ENCODE measurements around the gene NPPC.
"Not testable (repeated sequence)": the region's sequence is repeated elsewhere in the genome, so short reads cannot be mapped to it uniquely, and the experiment has no call there.

Gene NPPC

DNA sequence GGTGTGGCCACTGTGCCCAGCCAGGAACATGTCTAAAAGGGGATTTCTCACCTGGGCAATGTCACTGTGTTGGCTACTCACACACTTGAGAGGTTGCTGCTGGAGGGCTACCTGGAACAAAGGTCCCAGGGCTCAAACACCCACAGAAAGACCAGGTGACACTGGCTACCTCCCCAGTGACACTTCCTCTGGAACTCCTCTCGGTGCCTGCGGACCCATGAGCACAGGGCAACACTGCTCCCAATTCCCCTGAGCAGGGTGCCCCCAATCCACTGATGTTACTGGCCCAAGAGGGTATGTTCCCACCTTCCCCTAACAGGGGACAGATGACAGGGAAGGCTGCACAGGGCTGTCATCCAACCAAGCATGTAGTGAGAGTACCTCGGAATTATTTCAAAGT, 5.8 kb downstream of the NPPC start:
- no peak for DNase-seq (ENCODE audit: low read depth, low spot score)

GRCh38 chr2:231919341-231920035, 6.7 kb downstream of the NPPC start:
- DNase-seq (ENCODE audit: low read depth, low spot score), result no peak

- no peak for DNase-seq (ENCODE audit: low read depth, low spot score)
Measured at GRCh38 chr2:231918501-231919330, 7.5 kb downstream of the NPPC start.

- DNase-seq (ENCODE audit: low read depth, low spot score), result no peak
Measured at GRCh38 chr2:231917280-231918066, 8.7 kb downstream of the NPPC start.

- no peak for DNase-seq (ENCODE audit: low read depth, low spot score)
Measured at GRCh38 chr2:231914077-231914690, 12.0 kb downstream of the NPPC start.

DNA sequence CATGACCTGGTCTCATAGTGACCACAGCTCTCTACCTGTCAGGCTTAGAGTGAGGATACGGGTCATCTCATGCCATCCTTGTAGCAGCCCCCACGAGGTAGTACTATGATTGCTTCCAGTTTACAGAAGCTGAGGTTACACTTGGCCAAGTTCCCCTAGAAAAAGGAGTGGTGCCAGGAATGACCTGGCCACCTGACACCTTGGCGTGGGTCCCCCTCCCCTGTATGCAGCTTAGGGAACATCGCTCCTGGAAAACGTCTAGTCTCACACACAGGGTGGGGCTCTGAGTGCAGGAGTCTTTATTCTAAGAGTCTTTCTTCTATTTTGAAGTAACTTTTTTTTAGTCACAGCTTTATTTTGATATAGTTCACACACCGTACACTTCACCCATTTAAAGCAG, 14.8 kb downstream of the NPPC start:
- no peak for DNase-seq (ENCODE audit: low read depth, low spot score)

DNA sequence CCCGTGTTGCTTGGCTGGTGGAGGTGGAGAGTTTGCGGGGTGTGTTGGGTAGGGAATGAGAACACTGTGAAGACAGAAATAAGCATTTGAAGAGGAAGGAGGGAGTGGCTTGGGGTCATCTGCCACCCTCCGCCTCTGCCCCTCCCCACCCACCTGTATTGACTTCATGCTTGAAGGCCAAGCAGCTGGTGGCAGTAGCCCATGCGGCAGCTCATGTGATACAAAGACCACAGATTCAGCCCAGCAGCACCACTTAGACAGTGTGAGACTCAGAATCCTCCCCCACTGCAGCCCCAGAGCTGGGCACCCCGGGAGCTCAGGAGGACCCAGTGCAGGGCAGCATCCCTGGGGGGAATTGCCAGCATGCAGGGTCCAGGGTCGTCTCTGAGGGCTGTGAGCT, 15.4 kb downstream of the NPPC start:
- no peak for DNase-seq (ENCODE audit: low read depth, low spot score)

DNA sequence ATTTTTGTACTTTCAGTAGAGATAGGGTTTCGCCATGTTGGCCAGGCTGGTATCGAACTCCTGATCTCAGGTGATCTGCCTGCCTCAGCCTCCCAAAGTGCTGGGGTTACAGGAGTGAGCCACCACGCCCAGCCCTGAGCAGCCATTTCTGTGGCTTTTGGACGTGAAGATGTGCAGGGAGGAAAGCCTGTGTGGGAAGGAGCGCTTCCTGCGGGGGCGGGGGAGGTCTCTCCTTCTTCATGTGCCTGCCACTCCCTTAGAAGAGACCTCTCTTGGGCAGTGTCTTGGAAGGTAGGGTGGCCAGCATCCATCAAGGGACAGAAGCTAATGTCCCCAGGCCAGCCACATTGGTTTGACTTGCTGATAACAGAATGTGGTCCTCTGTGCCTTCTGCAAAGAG, 16.0 kb downstream of the NPPC start:
- not testable (repeated sequence) for DNase-seq (ENCODE audit: low read depth, low spot score)

DNA sequence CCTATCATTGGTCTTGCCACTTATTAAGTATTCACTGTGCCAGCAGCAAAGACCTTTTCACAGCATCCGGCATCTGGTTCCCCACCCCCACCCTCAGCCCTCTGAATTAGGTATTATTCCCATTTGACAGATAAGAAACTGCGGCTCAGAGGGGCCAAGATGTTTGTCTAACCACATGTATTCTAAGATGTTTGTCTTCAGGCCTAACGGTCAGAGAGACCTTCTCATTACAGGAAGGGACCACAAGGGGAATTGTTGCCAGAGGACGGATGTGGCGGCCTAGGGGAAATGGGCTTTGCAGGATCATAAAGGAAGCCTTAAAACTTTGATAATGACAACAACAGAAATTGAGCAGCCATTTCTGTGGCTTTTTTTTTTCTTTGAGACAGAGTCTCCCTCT, 16.6 kb downstream of the NPPC start:
- DNase-seq (ENCODE audit: low read depth, low spot score), result no peak

DNA sequence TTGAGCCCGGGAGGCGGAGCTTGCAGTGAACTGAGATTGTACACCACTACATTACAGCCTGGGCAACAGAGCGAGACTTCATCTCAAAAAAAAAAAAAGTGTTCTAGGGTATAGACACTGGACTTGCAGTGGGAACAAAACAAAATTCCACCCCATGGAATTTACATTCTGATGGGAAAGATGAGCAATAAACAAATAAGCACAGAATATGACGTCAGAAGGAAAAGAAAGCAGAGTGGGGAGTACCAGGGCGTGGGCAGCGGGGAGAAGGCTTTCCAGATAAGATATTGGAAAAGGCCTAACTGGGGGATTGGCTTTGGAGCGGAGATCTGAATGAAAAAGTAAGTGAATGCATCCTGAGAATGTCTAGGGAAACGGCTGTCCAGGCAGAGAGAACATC, 17.6 kb downstream of the NPPC start:
- DNase-seq (ENCODE audit: low read depth, low spot score), result no peak

DNA sequence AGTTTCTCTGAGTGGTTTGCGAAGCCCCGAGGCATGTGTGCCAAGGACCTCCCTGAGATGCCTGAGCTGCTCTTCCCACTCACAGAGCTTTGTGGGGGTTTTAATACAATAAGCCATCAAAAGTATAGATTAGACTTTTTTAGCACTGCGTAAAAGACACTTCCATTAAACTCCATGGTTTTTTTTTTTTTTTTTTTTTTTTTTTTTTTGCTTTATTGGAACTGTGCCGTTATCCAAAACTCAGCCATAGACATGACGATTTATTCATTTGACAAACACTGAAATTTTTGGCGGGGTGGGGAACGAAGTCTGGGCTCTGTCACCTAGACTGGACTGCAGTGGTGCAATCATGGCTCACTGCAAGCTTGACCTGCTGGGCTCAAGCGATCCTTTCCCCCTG, 18.4 kb downstream of the NPPC start:
- no peak for DNase-seq (ENCODE audit: low read depth, low spot score)

GRCh38 chr2:231905026-231905425, 21.2 kb downstream of the NPPC start:
- DNase-seq (ENCODE audit: low read depth, low spot score), result no peak

GRCh38 chr2:231904161-231904611, 22.0 kb downstream of the NPPC start:
- DNase-seq (ENCODE audit: low read depth, low spot score), result no peak

GRCh38 chr2:231902598-231902997, 23.6 kb downstream of the NPPC start:
- no peak for DNase-seq (ENCODE audit: low read depth, low spot score)

DNA sequence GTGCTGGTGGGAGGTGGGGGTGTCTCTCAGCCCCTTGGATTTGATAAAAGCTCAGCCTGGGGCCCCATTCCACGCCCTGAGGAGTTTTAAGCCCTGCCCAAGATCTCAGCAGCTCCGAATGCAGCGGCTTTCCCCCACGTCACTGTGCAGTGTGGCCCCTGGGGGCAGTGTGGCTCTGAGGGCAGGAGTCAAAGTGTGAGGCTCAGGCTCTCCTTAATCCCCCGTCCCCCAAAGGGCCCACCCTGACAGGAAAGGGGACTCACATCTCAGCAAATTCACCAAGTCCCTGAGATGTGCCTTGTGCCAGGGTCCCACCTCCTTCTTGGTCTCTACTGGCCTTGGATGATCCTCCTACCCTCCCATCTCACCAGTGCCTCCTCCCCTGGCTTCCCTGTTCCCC, 25.2 kb downstream of the NPPC start:
- DNase-seq (ENCODE audit: low read depth, low spot score), result no peak

GRCh38 chr2:231900486-231900942, 25.7 kb downstream of the NPPC start:
- peak; percentile 43 for DNase-seq (ENCODE audit: low read depth, low spot score)

DNA sequence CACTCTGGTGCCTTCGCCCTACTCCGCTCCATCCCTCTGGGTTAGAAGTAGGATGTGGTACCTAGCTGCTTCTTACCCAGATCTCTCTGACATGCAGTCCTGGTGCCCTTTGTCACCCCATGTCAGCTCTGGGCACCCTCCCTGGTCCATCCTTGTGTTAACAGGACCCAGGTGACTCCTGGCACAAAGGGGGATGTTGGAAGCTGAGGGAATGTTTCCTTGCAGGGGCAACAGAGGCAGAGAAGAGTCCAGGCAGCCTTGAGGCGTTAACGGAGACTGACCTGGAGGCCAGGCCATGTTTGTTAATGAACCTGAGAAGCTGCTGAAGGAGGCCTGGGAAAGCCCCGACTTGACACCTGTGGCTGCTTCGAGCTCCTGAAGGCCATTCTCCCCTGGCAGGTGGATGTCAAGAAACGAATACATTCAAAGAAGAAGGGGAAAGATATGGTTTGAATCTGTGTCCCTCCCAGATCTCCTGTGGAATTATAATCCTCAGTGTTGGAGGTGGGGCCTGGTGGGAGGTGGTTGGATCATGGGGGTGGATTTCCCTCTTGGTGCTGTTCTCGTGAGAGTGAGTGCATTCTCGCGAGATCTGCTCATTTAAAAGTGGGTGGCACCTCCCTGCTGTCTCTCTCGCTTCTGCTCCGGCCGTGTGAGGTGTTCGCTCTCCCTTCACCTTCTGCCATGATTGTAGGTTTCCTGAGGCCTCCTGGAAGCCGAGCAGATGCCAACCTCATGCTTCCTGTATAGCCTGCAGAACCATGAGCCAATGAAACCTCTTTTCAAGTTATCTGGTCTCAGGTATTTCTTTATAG, 31.4 kb downstream of the NPPC start:
- no peak for DNase-seq (ENCODE audit: low read depth, low spot score)

GRCh38 chr2:231891514-231891905, 34.7 kb downstream of the NPPC start:
- DNase-seq (ENCODE audit: low read depth, low spot score), result no peak

GRCh38 chr2:231890896-231891513, 35.2 kb downstream of the NPPC start:
- no peak for DNase-seq (ENCODE audit: low read depth, low spot score)

- no peak for DNase-seq (ENCODE audit: low read depth, low spot score)
Measured at GRCh38 chr2:231887756-231888155, 38.4 kb downstream of the NPPC start.
